HepG2 (cell line): ENCODE data around the gene MAB21L1.

Source experiments
- CREB1 ChIP-seq, 2 experiments: fragments of 450-650 bp in 1 of 2; IDR thresholded peaks; 2 replicates each; pipeline ENCODE4 v1.6.1; 2016 to 2017; ENCODE audit warnings: control low read depth in 1 of 2, mild to moderate bottlenecking in 1 of 2, missing compliant biosample characterization in 1 of 2, missing genetic modification characterization in 1 of 2
- CTCF ChIP-seq: sonication (generic); formaldehyde crosslinking; IDR thresholded peaks from 2 replicates; pipeline ENCODE4 v1.5.0; 2020; ENCODE audit warnings: mild to moderate bottlenecking, missing genetic modification reagents, moderate library complexity
- EP300 ChIP-seq, 3 experiments: sonication (generic) in 1 of 3; formaldehyde crosslinking in 1 of 3; IDR thresholded peaks; 2 replicates each; pipeline versions ENCODE4 v1.5.1 to v1.6.1; 2011 to 2020; ENCODE audit warnings: low read depth in 2 of 3, low read length in 2 of 3, borderline replicate concordance in 1 of 3, improper control_type of control experiment in 1 of 3, mild to moderate bottlenecking in 1 of 3, missing genetic modification reagents in 1 of 3, moderate library complexity in 1 of 3
- HOXA3 ChIP-seq: sonication (generic); formaldehyde crosslinking; IDR thresholded peaks from 2 replicates; pipeline ENCODE4 v1.5.0; 2020; ENCODE audit warnings: missing genetic modification reagents
- MEIS1 ChIP-seq: sonication (generic); formaldehyde crosslinking; IDR thresholded peaks from 2 replicates; pipeline ENCODE4 v1.9.0; 2021; ENCODE audit warnings: mild to moderate bottlenecking, missing genetic modification reagents, moderate library complexity, borderline replicate concordance
- MNT ChIP-seq: fragments of 450-650 bp; IDR thresholded peaks from 2 replicates; pipeline ENCODE4 v1.6.1; 2016
- SIX4 ChIP-seq: sonication (generic); formaldehyde crosslinking; IDR thresholded peaks from 2 replicates; pipeline ENCODE4 v1.4.0; 2020; ENCODE audit warnings: missing genetic modification reagents
- YY1 ChIP-seq: IDR thresholded peaks from 2 replicates; pipeline ENCODE4 v1.6.1; 2011; ENCODE audit warnings: low read length, low read depth, moderate library complexity, mild to moderate bottlenecking; ENCODE audit not compliant: insufficient read depth, insufficient replicate concordance
- ZNF33A ChIP-seq: sonication (generic); formaldehyde crosslinking; IDR thresholded peaks from 2 replicates; pipeline ENCODE4 v1.5.1; 2020; ENCODE audit warnings: missing genetic modification reagents, mild to moderate bottlenecking, moderate library complexity, borderline replicate concordance
- ZNF503 ChIP-seq: sonication (generic); formaldehyde crosslinking; IDR thresholded peaks from 2 replicates; pipeline ENCODE4 v1.4.0; 2020; ENCODE audit warnings: missing genetic modification reagents
- ZNF605 ChIP-seq: sonication (generic); formaldehyde crosslinking; IDR thresholded peaks from 2 replicates; pipeline ENCODE4 v1.8.0; 2022; ENCODE audit warnings: mild to moderate bottlenecking, missing genetic modification reagents

- TF ChIP-seq ZNF605 (CRISPR knock-in tag), result no peak
- TF ChIP-seq MNT, result no peak
- no peak for TF ChIP-seq EP300 (IDR thresholded peaks at IDR 0.05; ENCODE audit: low read depth in 2 of 2, low read length in 2 of 2)
- no peak for TF ChIP-seq EP300 (CRISPR knock-in tag; IDR thresholded peaks at IDR 0.05; ENCODE audit: borderline replicate concordance)
- TF ChIP-seq ZNF33A (CRISPR knock-in tag), result no peak
- no peak for TF ChIP-seq SIX4 (CRISPR knock-in tag)
- no peak for TF ChIP-seq CTCF (CRISPR knock-in tag)
- TF ChIP-seq ZNF503, result no peak
- no peak for TF ChIP-seq HOXA3 (CRISPR knock-in tag)
- TF ChIP-seq MEIS1 (CRISPR knock-in tag), result no peak
- no peak for TF ChIP-seq CREB1 (IDR thresholded peaks at IDR 0.05)
- TF ChIP-seq CREB1 (CRISPR knock-in tag; IDR thresholded peaks at IDR 0.05), result no peak
- no peak for TF ChIP-seq YY1
Measured at GRCh38 chr13:35502456-35502855, 26.0 kb upstream of the MAB21L1 start.
